ENCODE results near the gene PLCB3.

GRCh38 chr11:64283092-64283491 lies 31.8 kb downstream of the PLCB3 start:
- TF ChIP-seq, protein P1, sequence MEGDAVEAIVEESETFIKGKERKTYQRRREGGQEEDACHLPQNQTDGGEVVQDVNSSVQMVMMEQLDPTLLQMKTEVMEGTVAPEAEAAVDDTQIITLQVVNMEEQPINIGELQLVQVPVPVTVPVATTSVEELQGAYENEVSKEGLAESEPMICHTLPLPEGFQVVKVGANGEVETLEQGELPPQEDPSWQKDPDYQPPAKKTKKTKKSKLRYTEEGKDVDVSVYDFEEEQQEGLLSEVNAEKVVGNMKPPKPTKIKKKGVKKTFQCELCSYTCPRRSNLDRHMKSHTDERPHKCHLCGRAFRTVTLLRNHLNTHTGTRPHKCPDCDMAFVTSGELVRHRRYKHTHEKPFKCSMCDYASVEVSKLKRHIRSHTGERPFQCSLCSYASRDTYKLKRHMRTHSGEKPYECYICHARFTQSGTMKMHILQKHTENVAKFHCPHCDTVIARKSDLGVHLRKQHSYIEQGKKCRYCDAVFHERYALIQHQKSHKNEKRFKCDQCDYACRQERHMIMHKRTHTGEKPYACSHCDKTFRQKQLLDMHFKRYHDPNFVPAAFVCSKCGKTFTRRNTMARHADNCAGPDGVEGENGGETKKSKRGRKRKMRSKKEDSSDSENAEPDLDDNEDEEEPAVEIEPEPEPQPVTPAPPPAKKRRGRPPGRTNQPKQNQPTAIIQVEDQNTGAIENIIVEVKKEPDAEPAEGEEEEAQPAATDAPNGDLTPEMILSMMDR (conservative IDR thresholded peaks at IDR 0.05; ENCODE audit: low read depth in 2 of 2): no peak
- no peak for TF ChIP-seq ZNF331 (CRISPR knock-in tag; IDR thresholded peaks at IDR 0.05; ENCODE audit: low read depth)
- no peak for TF ChIP-seq EZH2phosphoT487 (IDR thresholded peaks at IDR 0.05; ENCODE audit: unreplicated experiment)
- no peak for TF ChIP-seq CREB1 (CRISPR knock-in tag; IDR thresholded peaks at IDR 0.05; ENCODE audit: low read depth)
- no peak for TF ChIP-seq EZH2 (IDR thresholded peaks at IDR 0.05; ENCODE audit: low read depth, unreplicated experiment)
- no peak for TF ChIP-seq REST (IDR thresholded peaks at IDR 0.05; ENCODE audit: unreplicated experiment)
